ENCODE measurements around the gene COL5A1. TPM values are rescaled to one million over a fixed set of nuclear protein-coding genes. Genes with fewer than 3 reads are reported as not detected.

Gene COL5A1
- polyA plus RNA-seq, 3 donors, result 0.01 TPM; not detected in 2

DNA sequence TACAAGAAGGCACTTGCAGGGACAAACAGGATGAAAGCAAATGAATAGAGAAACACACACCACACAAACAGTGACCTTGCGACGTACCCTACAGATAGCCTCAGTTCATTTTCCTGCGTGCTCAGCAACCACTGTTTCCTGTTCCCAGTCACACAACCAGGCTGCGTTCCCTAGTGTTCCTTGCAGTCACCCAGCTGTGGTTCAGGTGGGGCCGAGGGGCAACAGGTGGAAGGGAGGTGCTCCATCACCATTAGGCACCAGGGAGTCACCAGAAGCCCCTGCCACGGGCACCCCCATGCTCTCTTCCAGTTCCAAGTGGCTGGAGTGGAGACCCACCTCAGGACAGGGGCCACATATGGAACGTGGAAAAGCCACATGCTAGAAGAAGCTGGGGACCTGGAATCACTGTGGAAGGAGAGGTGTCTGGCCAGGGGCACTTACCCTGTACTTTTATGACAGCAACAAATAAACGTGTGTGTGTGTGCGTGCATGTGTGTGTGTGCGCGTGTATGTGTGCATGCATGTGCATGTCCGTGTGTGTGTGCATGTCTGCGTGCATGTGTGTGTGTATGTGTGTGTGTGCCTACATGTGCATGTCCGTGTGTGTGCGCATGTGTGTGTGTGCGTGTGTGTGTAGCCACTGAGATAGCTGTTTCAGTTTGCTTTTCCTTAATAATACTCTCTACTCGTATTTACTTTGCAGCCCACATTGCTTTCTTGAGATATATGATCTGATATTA lies 220.2 kb downstream of the COL5A1 start:
- H3K9me3 Mint-ChIP-seq, result peaks cover 2 to 15% (median 6%) of the 10 kb centered on the region in 7 donors
- peaks cover 0 to 3% of the 10 kb centered on the region in 2 donors for H3K27me3 ChIP-seq (ENCODE audit: control insufficient read depth in 2 of 2, insufficient read depth in 2 of 2, low read length in 2 of 2)
- no peak overlapping the region for H3K27ac ChIP-seq (ENCODE audit: low read depth in 1 of 2, low read length in 2 of 2)
- no peaks in the 10 kb centered on the region for H3K36me3 ChIP-seq (replicated peaks in 1 of 2; ENCODE audit: control insufficient read depth in 1 of 2, insufficient read depth in 2 of 2, low read length in 2 of 2)
- H3K4me1 Mint-ChIP-seq, result no peaks in the 10 kb centered on the region
- no peak overlapping the region for H3K4me3 ChIP-seq (replicated peaks in 1 of 3; ENCODE audit: low read depth in 2 of 3, low read length in 3 of 3)
- no peaks in the 10 kb centered on the region for H4K20me1 ChIP-seq (ENCODE audit: insufficient read depth, low read length)
- no peaks in the 10 kb centered on the region for H3K4me1 ChIP-seq (ENCODE audit: control insufficient read depth in 1 of 2, insufficient read depth in 2 of 2, low read length in 2 of 2)
- no peak overlapping the region for H3K4me2 ChIP-seq (replicated peaks; ENCODE audit: extremely low read depth, low read length, poor library complexity, severe bottlenecking)
- H3K9me3 ChIP-seq (replicated peaks in 1 of 2; ENCODE audit: control insufficient read depth in 1 of 2, insufficient read depth in 1 of 2, low read length in 2 of 2), result no peaks in the 10 kb centered on the region
- H3K27ac Mint-ChIP-seq, result no peak overlapping the region
- WGBS (ENCODE audit: insufficient coverage), result 85% methylated on average over 5 of the region's 17 CpGs
- no peak for DNase-seq
- H3K4me3 Mint-ChIP-seq, result no peak overlapping the region
- intact Hi-C loops (cut with micrococcal nuclease), result no loop called here
- H3K36me3 Mint-ChIP-seq, result no peaks in the 10 kb centered on the region
- H3K27me3 Mint-ChIP-seq (ENCODE audit: low read depth in 3 of 3), result peaks cover 7 to 8% (median 7%) of the 10 kb centered on the region in 3 donors
- no peak overlapping the region for H2AFZ ChIP-seq (ENCODE audit: insufficient read depth, low read depth, low read length, poor library complexity, severe bottlenecking)
- H3K9ac ChIP-seq (ENCODE audit: insufficient read depth, low read length, poor library complexity, severe bottlenecking), result no peak overlapping the region
- H3K79me2 ChIP-seq (ENCODE audit: insufficient read depth, low read length), result no peaks in the 10 kb centered on the region
- TF ChIP-seq, protein P1, sequence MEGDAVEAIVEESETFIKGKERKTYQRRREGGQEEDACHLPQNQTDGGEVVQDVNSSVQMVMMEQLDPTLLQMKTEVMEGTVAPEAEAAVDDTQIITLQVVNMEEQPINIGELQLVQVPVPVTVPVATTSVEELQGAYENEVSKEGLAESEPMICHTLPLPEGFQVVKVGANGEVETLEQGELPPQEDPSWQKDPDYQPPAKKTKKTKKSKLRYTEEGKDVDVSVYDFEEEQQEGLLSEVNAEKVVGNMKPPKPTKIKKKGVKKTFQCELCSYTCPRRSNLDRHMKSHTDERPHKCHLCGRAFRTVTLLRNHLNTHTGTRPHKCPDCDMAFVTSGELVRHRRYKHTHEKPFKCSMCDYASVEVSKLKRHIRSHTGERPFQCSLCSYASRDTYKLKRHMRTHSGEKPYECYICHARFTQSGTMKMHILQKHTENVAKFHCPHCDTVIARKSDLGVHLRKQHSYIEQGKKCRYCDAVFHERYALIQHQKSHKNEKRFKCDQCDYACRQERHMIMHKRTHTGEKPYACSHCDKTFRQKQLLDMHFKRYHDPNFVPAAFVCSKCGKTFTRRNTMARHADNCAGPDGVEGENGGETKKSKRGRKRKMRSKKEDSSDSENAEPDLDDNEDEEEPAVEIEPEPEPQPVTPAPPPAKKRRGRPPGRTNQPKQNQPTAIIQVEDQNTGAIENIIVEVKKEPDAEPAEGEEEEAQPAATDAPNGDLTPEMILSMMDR (IDR thresholded peaks at IDR 0.05), result no peak

DNA sequence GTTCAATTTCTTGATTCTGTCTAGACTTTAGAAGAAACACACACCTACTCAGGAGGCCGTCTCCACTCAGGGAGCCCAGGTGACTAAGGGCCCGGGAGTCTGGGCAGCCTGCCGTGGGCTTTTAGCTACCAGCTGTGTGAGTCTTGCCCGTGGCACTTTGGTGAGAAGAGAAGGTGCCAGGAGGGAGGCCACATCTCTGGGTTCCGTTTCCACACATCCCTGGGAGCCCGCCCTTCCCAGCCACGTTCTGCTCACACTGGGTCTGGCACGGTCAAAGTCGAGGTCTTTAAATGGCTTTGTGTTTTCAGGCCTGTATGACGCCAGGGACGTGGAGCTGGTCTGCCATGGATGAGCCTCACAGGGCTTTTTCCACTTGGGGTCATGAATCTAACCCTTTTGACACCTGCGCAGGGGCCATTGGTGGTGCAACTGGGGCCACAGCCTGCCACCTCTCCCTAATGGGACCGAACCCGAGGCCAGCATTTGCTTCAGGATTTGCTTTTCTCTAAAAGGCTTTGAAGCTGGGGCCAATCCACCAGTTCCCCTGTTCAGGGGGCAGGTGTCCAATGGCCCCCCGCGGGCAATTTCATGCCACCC lies 221.8 kb downstream of the COL5A1 start:
- Histone ChIP-seq H3K4me1 (ENCODE audit: control insufficient read depth in 1 of 2, insufficient read depth in 2 of 2, low read length in 2 of 2) (no peaks in the 10 kb centered on the region), H3K9me3 (replicated peaks in 1 of 2; ENCODE audit: control insufficient read depth in 1 of 2, insufficient read depth in 1 of 2, low read length in 2 of 2) (no peaks in the 10 kb centered on the region), H3K27me3 (ENCODE audit: control insufficient read depth in 2 of 2, insufficient read depth in 2 of 2, low read length in 2 of 2) (peaks cover 0 to 3% of the 10 kb centered on the region in 2 donors), H3K4me3 (replicated peaks in 1 of 3; ENCODE audit: low read depth in 2 of 3, low read length in 3 of 3) (no peak overlapping the region), H3K36me3 (replicated peaks in 1 of 2; ENCODE audit: control insufficient read depth in 1 of 2, insufficient read depth in 2 of 2, low read length in 2 of 2) (no peaks in the 10 kb centered on the region), H3K79me2 (ENCODE audit: insufficient read depth, low read length) (no peaks in the 10 kb centered on the region), H4K20me1 (ENCODE audit: insufficient read depth, low read length) (no peaks in the 10 kb centered on the region), H3K4me2 (replicated peaks; ENCODE audit: extremely low read depth, low read length, poor library complexity, severe bottlenecking) (no peak overlapping the region), H3K27ac (ENCODE audit: low read depth in 1 of 2, low read length in 2 of 2) (no peak overlapping the region), H3K9ac (ENCODE audit: insufficient read depth, low read length, poor library complexity, severe bottlenecking) (no peak overlapping the region), H2AFZ (ENCODE audit: insufficient read depth, low read depth, low read length, poor library complexity, severe bottlenecking) (no peak overlapping the region)
- H3K27ac Mint-ChIP-seq, result peak overlapping the region in 1 of 7 donors; percentile 15
- intact Hi-C loops (cut with micrococcal nuclease), result no loop called here
- H3K36me3 Mint-ChIP-seq, result no peaks in the 10 kb centered on the region
- no peak overlapping the region for H3K4me3 Mint-ChIP-seq
- 90% methylated on average over 13 of the region's 16 CpGs for WGBS (ENCODE audit: insufficient coverage)
- no peaks in the 10 kb centered on the region for H3K4me1 Mint-ChIP-seq
- peaks cover 1 to 11% (median 4%) of the 10 kb centered on the region in 7 donors for H3K9me3 Mint-ChIP-seq
- TF ChIP-seq, protein P1 (IDR thresholded peaks at IDR 0.05), result no peak
- DNase-seq, result no peak
- H3K27me3 Mint-ChIP-seq (ENCODE audit: low read depth in 3 of 3), result peaks cover 1 to 10% (median 7%) of the 10 kb centered on the region in 3 donors

Data from CD14-positive monocyte (primary cell).